ENCODE results near the gene NDUFB2.

NDUFB2 gene

DNA sequence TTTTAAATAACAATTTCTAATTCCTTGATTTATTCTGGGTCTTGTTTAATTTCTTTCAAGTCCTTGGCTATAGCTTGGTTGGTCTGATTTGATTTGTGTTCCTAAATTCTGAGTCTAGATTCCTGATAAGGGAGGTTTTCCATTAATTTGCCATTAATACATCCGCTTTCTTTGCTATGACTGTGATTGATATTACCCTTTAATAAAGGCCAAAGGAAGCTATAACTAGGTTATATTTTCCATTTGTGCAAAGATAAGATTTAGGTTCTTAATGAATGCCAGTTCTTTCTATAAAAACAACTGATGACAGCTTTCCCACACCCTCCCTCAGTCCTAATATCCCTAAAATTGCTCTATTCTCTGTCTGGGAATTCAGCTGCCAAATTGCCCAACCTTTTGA, 28.2 kb downstream of the NDUFB2 start:
- Histone ChIP-seq H3K18ac (ENCODE audit: low read length) (no peak overlapping the region), H3K9me3 (ENCODE audit: insufficient read depth, low read depth, low read length) (peaks cover 1% of the 10 kb centered on the region), H3K4ac (ENCODE audit: low read depth, low read length) (no peak overlapping the region), H3K14ac (ENCODE audit: low read length) (no peak overlapping the region), H3K9ac (ENCODE audit: low read length) (no peak overlapping the region), H3K79me2 (ENCODE audit: control insufficient read depth, insufficient read depth, low read length, poor library complexity) (no peaks in the 10 kb centered on the region), H3K36me3 (ENCODE audit: control insufficient read depth in 1 of 2, insufficient read depth in 2 of 2, low read length in 2 of 2) (peaks cover 2% of the 10 kb centered on the region in 2 experiments), H2AFZ (ENCODE audit: insufficient read depth, low read length, poor library complexity) (no peak overlapping the region), H3K27ac (ENCODE audit: low read depth, low read length) (no peak overlapping the region), H3K4me3 (ENCODE audit: low read depth, low read length) (no peak overlapping the region), H3K4me1 (ENCODE audit: control insufficient read depth in 1 of 2, insufficient read depth in 2 of 2, low read length in 2 of 2) (no peaks in the 10 kb centered on the region), H2BK12ac (ENCODE audit: low read length) (no peak overlapping the region), H3K4me2 (ENCODE audit: low read length) (no peak overlapping the region), H4K12ac (ENCODE audit: low read depth, low read length) (no peak overlapping the region), H2BK120ac (ENCODE audit: insufficient read depth, low read length, poor library complexity) (no peak overlapping the region), H3K79me1 (ENCODE audit: low read length) (no peaks in the 10 kb centered on the region), H4K8ac (ENCODE audit: low read depth, low read length) (no peak overlapping the region), H3K27me3 (ENCODE audit: insufficient read depth, low read length) (no peaks in the 10 kb centered on the region), H2AK5ac (ENCODE audit: low read length) (no peak overlapping the region), H2BK5ac (ENCODE audit: low read depth, low read length, poor library complexity) (no peak overlapping the region), H4K91ac (ENCODE audit: low read depth, low read length) (no peak overlapping the region), H3K23ac (ENCODE audit: low read length) (no peak overlapping the region)
- no peak for DNase-seq
- no CpG with 5 or more reads among the region's 1 CpG for WGBS (ENCODE audit: extremely low coverage, insufficient coverage, insufficient read length)

GRCh38 chr7:140726281-140726680, 29.8 kb downstream of the NDUFB2 start:
- Histone ChIP-seq H3K9me3 (ENCODE audit: insufficient read depth, low read depth, low read length) (peaks cover 1% of the 10 kb centered on the region), H3K9ac (ENCODE audit: low read length) (no peak overlapping the region), H3K18ac (ENCODE audit: low read length) (no peak overlapping the region), H3K4me2 (ENCODE audit: low read length) (no peak overlapping the region), H3K27me3 (ENCODE audit: insufficient read depth, low read length) (no peaks in the 10 kb centered on the region), H3K4ac (ENCODE audit: low read depth, low read length) (no peak overlapping the region), H3K14ac (ENCODE audit: low read length) (no peak overlapping the region), H4K8ac (ENCODE audit: low read depth, low read length) (no peak overlapping the region), H2BK120ac (ENCODE audit: insufficient read depth, low read length, poor library complexity) (no peak overlapping the region), H3K4me1 (ENCODE audit: control insufficient read depth in 1 of 2, insufficient read depth in 2 of 2, low read length in 2 of 2) (no peaks in the 10 kb centered on the region), H3K23ac (ENCODE audit: low read length) (no peak overlapping the region), H2BK5ac (ENCODE audit: low read depth, low read length, poor library complexity) (no peak overlapping the region), H4K12ac (ENCODE audit: low read depth, low read length) (no peak overlapping the region), H3K4me3 (ENCODE audit: low read depth, low read length) (no peak overlapping the region), H2AFZ (ENCODE audit: insufficient read depth, low read length, poor library complexity) (no peak overlapping the region), H3K79me2 (ENCODE audit: control insufficient read depth, insufficient read depth, low read length, poor library complexity) (no peaks in the 10 kb centered on the region), H4K91ac (ENCODE audit: low read depth, low read length) (no peak overlapping the region), H3K27ac (ENCODE audit: low read depth, low read length) (no peak overlapping the region), H2BK12ac (ENCODE audit: low read length) (no peak overlapping the region), H3K79me1 (ENCODE audit: low read length) (no peaks in the 10 kb centered on the region), H2AK5ac (ENCODE audit: low read length) (no peak overlapping the region), H3K36me3 (ENCODE audit: control insufficient read depth in 1 of 2, insufficient read depth in 2 of 2, low read length in 2 of 2) (peaks cover 2 to 5% of the 10 kb centered on the region in 2 experiments)
- peak in 1 of 2 donors; percentile 62 for DNase-seq
- no CpG with 5 or more reads among the region's 2 CpGs for WGBS (ENCODE audit: extremely low coverage, insufficient coverage, insufficient read length)

DNA sequence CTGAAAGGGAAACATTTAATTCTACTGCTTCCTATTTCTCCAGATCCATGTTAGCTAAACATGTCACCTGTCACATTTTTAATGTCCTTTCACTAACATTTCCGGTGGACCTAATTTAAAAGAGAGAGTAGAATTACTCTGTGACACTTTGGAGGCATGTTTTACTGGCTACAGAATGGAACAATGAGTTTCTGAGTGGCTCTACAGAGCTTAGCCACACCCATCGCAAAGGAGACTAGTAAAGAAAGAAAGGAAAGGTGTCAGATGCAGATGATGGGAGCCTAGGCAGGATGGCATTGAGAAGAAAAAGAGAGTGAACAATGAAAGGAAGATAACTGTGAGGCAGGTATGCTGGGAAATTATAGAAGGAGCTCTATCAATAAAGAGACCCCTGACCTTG, 35.9 kb downstream of the NDUFB2 start:
- Histone ChIP-seq H2BK120ac (ENCODE audit: insufficient read depth, low read length, poor library complexity) (no peak overlapping the region), H2AFZ (ENCODE audit: insufficient read depth, low read length, poor library complexity) (no peak overlapping the region), H3K27ac (ENCODE audit: low read depth, low read length) (no peak overlapping the region), H3K4me1 (ENCODE audit: control insufficient read depth in 1 of 2, insufficient read depth in 2 of 2, low read length in 2 of 2) (no peaks in the 10 kb centered on the region), H4K8ac (ENCODE audit: low read depth, low read length) (no peak overlapping the region), H3K4ac (ENCODE audit: low read depth, low read length) (no peak overlapping the region), H2BK5ac (ENCODE audit: low read depth, low read length, poor library complexity) (no peak overlapping the region), H3K4me2 (ENCODE audit: low read length) (no peak overlapping the region), H3K4me3 (ENCODE audit: low read depth, low read length) (no peak overlapping the region), H4K91ac (ENCODE audit: low read depth, low read length) (no peak overlapping the region), H2AK5ac (ENCODE audit: low read length) (no peak overlapping the region), H3K14ac (ENCODE audit: low read length) (no peak overlapping the region), H3K36me3 (ENCODE audit: control insufficient read depth in 1 of 2, insufficient read depth in 2 of 2, low read length in 2 of 2) (peaks cover 0 to 8% of the 10 kb centered on the region in 2 experiments), H3K9me3 (ENCODE audit: insufficient read depth, low read depth, low read length) (no peaks in the 10 kb centered on the region), H3K23ac (ENCODE audit: low read length) (no peak overlapping the region), H3K79me2 (ENCODE audit: control insufficient read depth, insufficient read depth, low read length, poor library complexity) (no peaks in the 10 kb centered on the region), H3K18ac (ENCODE audit: low read length) (no peak overlapping the region), H4K12ac (ENCODE audit: low read depth, low read length) (no peak overlapping the region), H3K79me1 (ENCODE audit: low read length) (no peaks in the 10 kb centered on the region), H3K9ac (ENCODE audit: low read length) (no peak overlapping the region), H2BK12ac (ENCODE audit: low read length) (no peak overlapping the region), H3K27me3 (ENCODE audit: insufficient read depth, low read length) (no peaks in the 10 kb centered on the region)
- no peak for DNase-seq
- WGBS (ENCODE audit: extremely low coverage, insufficient coverage, insufficient read length) = no CpG with 5 or more reads among the region's 2 CpGs

GRCh38 chr7:140734096-140734495, 37.6 kb downstream of the NDUFB2 start:
- H2BK12ac ChIP-seq (ENCODE audit: low read length) = no peak overlapping the region
- H3K9me3 ChIP-seq (ENCODE audit: insufficient read depth, low read depth, low read length) = no peaks in the 10 kb centered on the region
- no peak overlapping the region for H4K12ac ChIP-seq (ENCODE audit: low read depth, low read length)
- H3K9ac ChIP-seq (ENCODE audit: low read length) = no peak overlapping the region
- no peak overlapping the region for H2AFZ ChIP-seq (ENCODE audit: insufficient read depth, low read length, poor library complexity)
- H3K14ac ChIP-seq (ENCODE audit: low read length) = no peak overlapping the region
- H3K18ac ChIP-seq (ENCODE audit: low read length) = no peak overlapping the region
- H4K91ac ChIP-seq (ENCODE audit: low read depth, low read length) = no peak overlapping the region
- peaks cover 1 to 9% of the 10 kb centered on the region in 2 experiments for H3K36me3 ChIP-seq (ENCODE audit: control insufficient read depth in 1 of 2, insufficient read depth in 2 of 2, low read length in 2 of 2)
- no peaks in the 10 kb centered on the region for H3K79me2 ChIP-seq (ENCODE audit: control insufficient read depth, insufficient read depth, low read length, poor library complexity)
- H3K4ac ChIP-seq (ENCODE audit: low read depth, low read length) = no peak overlapping the region
- no peak overlapping the region for H3K27ac ChIP-seq (ENCODE audit: low read depth, low read length)
- no peak overlapping the region for H4K8ac ChIP-seq (ENCODE audit: low read depth, low read length)
- no peaks in the 10 kb centered on the region for H3K27me3 ChIP-seq (ENCODE audit: insufficient read depth, low read length)
- H3K4me3 ChIP-seq (ENCODE audit: low read depth, low read length) = no peak overlapping the region
- no CpG with 5 or more reads among the region's 2 CpGs for WGBS (ENCODE audit: extremely low coverage, insufficient coverage, insufficient read length)
- no peak overlapping the region for H3K23ac ChIP-seq (ENCODE audit: low read length)
- H3K4me2 ChIP-seq (ENCODE audit: low read length) = no peak overlapping the region
- H3K4me1 ChIP-seq (ENCODE audit: control insufficient read depth in 1 of 2, insufficient read depth in 2 of 2, low read length in 2 of 2) = no peaks in the 10 kb centered on the region
- no peaks in the 10 kb centered on the region for H3K79me1 ChIP-seq (ENCODE audit: low read length)
- no peak overlapping the region for H2AK5ac ChIP-seq (ENCODE audit: low read length)
- H2BK120ac ChIP-seq (ENCODE audit: insufficient read depth, low read length, poor library complexity) = no peak overlapping the region
- DNase-seq = no peak
- H2BK5ac ChIP-seq (ENCODE audit: low read depth, low read length, poor library complexity) = no peak overlapping the region

All from trophoblast cell (in vitro differentiated cells and primary cell).